Nasal cavity respiratory epithelium epithelial cell of viscerocranial mucosa (primary cell): ENCODE data around the gene PITX1. TPM values are rescaled to one million over a fixed set of nuclear protein-coding genes. Genes with fewer than 3 reads are reported as not detected.

Experiments
- total RNA-seq: library from RNA; depleted of rRNA; stranded (reverse); fragments of >200 nt; gene quantifications from 2 replicates; pipeline ENCODE4 v1.2.3, GENCODE V29; 2014

Gene PITX1
- total RNA-seq = 84.1 and 191 TPM in 2 replicates

DNA sequence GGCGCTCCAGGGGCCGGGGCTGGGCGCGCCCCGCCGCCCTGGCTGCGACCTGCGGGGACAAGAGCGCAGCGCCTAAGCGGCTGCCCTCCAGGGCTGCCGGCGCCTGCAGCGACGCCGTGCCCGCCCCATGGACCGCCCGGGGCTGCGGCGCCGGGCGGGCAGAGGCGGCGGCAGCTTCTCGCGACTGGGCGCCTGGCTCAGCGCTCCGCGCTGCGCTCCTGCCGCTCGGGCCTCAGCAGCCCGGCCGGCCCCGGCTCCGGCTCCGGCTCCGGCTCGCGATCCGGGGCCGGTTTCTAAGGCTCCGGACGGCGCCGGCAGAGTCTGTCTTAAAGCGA, at the start of gene PITX1:
Gene PITX1, minus strand, starts transcription at position 328 of the 335 bp plus-strand sequence. CDS start 347 bp downstream, outside the sequence.

Other genes starting within 250 kb of the PITX1 start
- 31.8 and 43.9 TPM in 2 replicates for gene C5orf24, start 188.3 kb downstream of the PITX1 start, total RNA-seq
- 41.2 and 64.6 TPM in 2 replicates for gene TXNDC15, start 159.9 kb downstream of the PITX1 start, total RNA-seq
- gene PCBD2, start 129.1 kb downstream of the PITX1 start, total RNA-seq = 7.3 and 7.5 TPM in 2 replicates
- gene CATSPER3, start 66.3 kb downstream of the PITX1 start, total RNA-seq = 0.21 and 0.34 TPM in 2 replicates